ENCODE results near the gene AQP11.
"Not testable (repeated sequence)": the region's sequence is repeated elsewhere in the genome, so short reads cannot be mapped to it uniquely, and the experiment has no call there.

DNA sequence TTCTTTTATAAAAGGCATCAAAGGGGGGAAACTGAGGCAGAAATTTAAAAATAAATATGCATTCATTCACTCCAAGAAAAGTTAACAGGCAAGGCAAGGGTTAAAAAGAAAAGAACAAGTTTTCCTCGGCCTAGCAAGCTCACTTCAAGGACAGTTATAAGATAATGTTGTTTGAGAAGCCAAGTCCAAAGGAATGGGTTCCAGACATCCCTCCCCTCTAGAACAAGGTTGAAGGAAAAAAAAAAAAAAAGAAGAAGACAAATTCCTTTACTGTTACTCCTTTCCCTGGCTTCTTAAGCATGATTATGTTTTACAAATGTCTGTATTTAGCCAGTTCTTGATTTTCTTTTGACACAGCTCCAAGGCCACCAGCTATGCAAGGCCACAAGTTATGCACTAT is 14.3 kb upstream of the AQP11 start:
- TF ChIP-seq CTCF (IDR thresholded peaks at IDR 0.05); NFIC (IDR thresholded peaks at IDR 0.05; ENCODE audit: borderline replicate concordance); TEAD4 (IDR thresholded peaks at IDR 0.05; ENCODE audit: borderline replicate concordance, insufficient read depth); MAX (IDR thresholded peaks at IDR 0.05; ENCODE audit: low read depth); TCF12 (IDR thresholded peaks at IDR 0.05); RAD21 (IDR thresholded peaks at IDR 0.05; ENCODE audit: low read length); TAF1 (IDR thresholded peaks at IDR 0.05; ENCODE audit: borderline replicate concordance, low read depth, low read length); EZH2phosphoT487 (IDR thresholded peaks at IDR 0.05; ENCODE audit: borderline replicate concordance, low read depth); EP300 (IDR thresholded peaks at IDR 0.05; ENCODE audit: borderline replicate concordance in 1 of 2, low read depth in 1 of 2, low read length in 1 of 2); FOXJ3 (CRISPR knock-in tag; IDR thresholded peaks at IDR 0.05); USF1 (IDR thresholded peaks at IDR 0.05; ENCODE audit: borderline replicate concordance, low read depth); POLR2AphosphoS5 (IDR thresholded peaks at IDR 0.05; ENCODE audit: low read depth, low read length): not testable (repeated sequence)
